SK-N-SH treated with all-trans-retinoic acid at 6 μM for 48 hours (cell line): ENCODE measurements around the gene CROCC2.

ENCODE experiments used
- ARNTL ChIP-seq: fragments of 450-650 bp; formaldehyde crosslinking; IDR thresholded peaks from 2 replicates; pipeline ENCODE4 v1.5.0; 2020; ENCODE audit warnings: low read depth, mild to moderate bottlenecking, moderate library complexity, borderline replicate concordance
- BACH2 ChIP-seq: fragments of 250-450 bp; sonication (Bioruptor Pico); IDR thresholded peaks from 2 replicates; pipeline ENCODE4 v1.9.0; 2021; ENCODE audit warnings: mild to moderate bottlenecking, borderline replicate concordance
- OSR1 ChIP-seq: fragments of 250-450 bp; sonication (Bioruptor Pico); IDR thresholded peaks from 2 replicates; pipeline ENCODE4 v1.8.0; 2022; ENCODE audit warnings: moderate library complexity, mild to moderate bottlenecking, inconsistent platforms
- PATZ1 ChIP-seq: fragments of 250-450 bp; sonication (Bioruptor Pico); IDR thresholded peaks from 2 replicates; pipeline ENCODE4 v1.8.0; 2020; ENCODE audit warnings: mild to moderate bottlenecking, moderate library complexity, borderline replicate concordance
- POU6F1 ChIP-seq: fragments of 250-450 bp; sonication (Bioruptor Pico); IDR thresholded peaks from 2 replicates; pipeline ENCODE4 v1.8.0; 2021; ENCODE audit warnings: low read depth, mild to moderate bottlenecking, moderate library complexity, borderline replicate concordance
- PPARA ChIP-seq: fragments of 250-450 bp; sonication (Bioruptor Pico); IDR thresholded peaks from 2 replicates; pipeline ENCODE4 v1.5.0; 2020; ENCODE audit warnings: mild to moderate bottlenecking, borderline replicate concordance
- RARB ChIP-seq: fragments of 250-450 bp; sonication (Bioruptor Pico); IDR thresholded peaks from 2 replicates; pipeline ENCODE4 v1.8.0; 2021; ENCODE audit warnings: mild to moderate bottlenecking, moderate library complexity
- SNAI2 ChIP-seq: fragments of 250-450 bp; sonication (Bioruptor Pico); IDR thresholded peaks from 2 replicates; pipeline ENCODE4 v1.5.0; 2020; ENCODE audit warnings: mild to moderate bottlenecking, moderate library complexity
- TSHZ2 ChIP-seq: fragments of 250-450 bp; sonication (Bioruptor Pico); IDR thresholded peaks from 2 replicates; pipeline ENCODE4 v1.5.0; 2020; ENCODE audit warnings: mild to moderate bottlenecking, moderate library complexity
- ZFP3 ChIP-seq: fragments of 250-450 bp; sonication (Bioruptor Pico); IDR thresholded peaks from 2 replicates; pipeline ENCODE4 v1.5.0; 2020; ENCODE audit warnings: mild to moderate bottlenecking, moderate library complexity

- TF ChIP-seq POU6F1 (CRISPR knock-in tag) = no peak
- TF ChIP-seq ARNTL = no peak
- TF ChIP-seq BACH2 (CRISPR knock-in tag) = no peak
- TF ChIP-seq ZFP3 (CRISPR knock-in tag) = no peak
- TF ChIP-seq TSHZ2 (CRISPR knock-in tag) = no peak
- no peak for TF ChIP-seq PATZ1
- TF ChIP-seq OSR1 = no peak
- TF ChIP-seq SNAI2 = no peak
- no peak for TF ChIP-seq PPARA (CRISPR knock-in tag)
- TF ChIP-seq RARB (CRISPR knock-in tag) = no peak
Measured at GRCh38 chr2:241030883-241031282, 124.7 kb downstream of the CROCC2 start.
